ENCODE measurements around the gene BCR.
"Not testable (repeated sequence)": the region's sequence is repeated elsewhere in the genome, so short reads cannot be mapped to it uniquely, and the experiment has no call there.

DNA sequence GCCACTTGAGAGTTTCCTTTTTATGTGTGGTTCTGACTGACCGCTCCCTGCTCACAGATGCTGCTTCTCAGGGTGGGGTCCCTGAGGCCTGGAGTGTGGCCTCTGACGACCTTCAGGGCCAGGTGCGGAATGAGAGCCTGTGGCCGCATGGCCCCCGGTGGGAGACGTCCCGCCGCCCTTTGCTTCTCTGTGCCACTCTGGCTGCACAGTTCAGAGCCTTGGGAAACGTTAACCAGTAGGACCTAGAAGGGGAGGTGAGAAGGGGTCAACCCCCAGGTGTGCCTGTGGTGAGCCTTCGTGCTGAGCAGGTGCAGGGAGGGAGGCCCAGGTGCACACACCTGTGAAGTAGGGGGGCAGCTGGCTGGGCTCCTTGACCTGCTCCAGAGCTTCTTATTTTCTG, 127.2 kb downstream of the BCR start:
- TF ChIP-seq, protein P1, sequence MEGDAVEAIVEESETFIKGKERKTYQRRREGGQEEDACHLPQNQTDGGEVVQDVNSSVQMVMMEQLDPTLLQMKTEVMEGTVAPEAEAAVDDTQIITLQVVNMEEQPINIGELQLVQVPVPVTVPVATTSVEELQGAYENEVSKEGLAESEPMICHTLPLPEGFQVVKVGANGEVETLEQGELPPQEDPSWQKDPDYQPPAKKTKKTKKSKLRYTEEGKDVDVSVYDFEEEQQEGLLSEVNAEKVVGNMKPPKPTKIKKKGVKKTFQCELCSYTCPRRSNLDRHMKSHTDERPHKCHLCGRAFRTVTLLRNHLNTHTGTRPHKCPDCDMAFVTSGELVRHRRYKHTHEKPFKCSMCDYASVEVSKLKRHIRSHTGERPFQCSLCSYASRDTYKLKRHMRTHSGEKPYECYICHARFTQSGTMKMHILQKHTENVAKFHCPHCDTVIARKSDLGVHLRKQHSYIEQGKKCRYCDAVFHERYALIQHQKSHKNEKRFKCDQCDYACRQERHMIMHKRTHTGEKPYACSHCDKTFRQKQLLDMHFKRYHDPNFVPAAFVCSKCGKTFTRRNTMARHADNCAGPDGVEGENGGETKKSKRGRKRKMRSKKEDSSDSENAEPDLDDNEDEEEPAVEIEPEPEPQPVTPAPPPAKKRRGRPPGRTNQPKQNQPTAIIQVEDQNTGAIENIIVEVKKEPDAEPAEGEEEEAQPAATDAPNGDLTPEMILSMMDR (IDR thresholded peaks at IDR 0.05; ENCODE audit: control extremely low read depth in 1 of 3, insufficient read depth in 1 of 3, low read depth in 1 of 3, low read length in 3 of 3): not testable (repeated sequence)
- not testable (repeated sequence) for TF ChIP-seq POLR2AphosphoS5 (IDR thresholded peaks at IDR 0.05; ENCODE audit: low read depth, low read length); CHD2 (IDR thresholded peaks at IDR 0.05; ENCODE audit: low read length); EZH2 (IDR thresholded peaks at IDR 0.05; ENCODE audit: low read depth, low read length, severe bottlenecking); CHD1 (IDR thresholded peaks at IDR 0.05; ENCODE audit: low read depth, low read length); SP1 (IDR thresholded peaks at IDR 0.05; ENCODE audit: low read depth, low read length); KDM1A (IDR thresholded peaks at IDR 0.05; ENCODE audit: borderline replicate concordance, low read length); SIRT6 (IDR thresholded peaks at IDR 0.05; ENCODE audit: low read length); MAFK (IDR thresholded peaks at IDR 0.05; ENCODE audit: low read depth, low read length); JUND (IDR thresholded peaks at IDR 0.05; ENCODE audit: low read length); RFX5 (IDR thresholded peaks at IDR 0.05; ENCODE audit: borderline replicate concordance, low read depth, low read length); TEAD4 (IDR thresholded peaks at IDR 0.05; ENCODE audit: low read depth, low read length); ATF2 (IDR thresholded peaks at IDR 0.05; ENCODE audit: low read length); USF2 (IDR thresholded peaks at IDR 0.05; ENCODE audit: low read length)

Data from H1 (cell line).